Stimulated activated CD4-positive, alpha-beta T cell treated with anti-CD3 and anti-CD28 coated beads, Interleukin-4, amount 100 ng/mL, for 4 hours (primary cell): Measurements from ENCODE around the gene CERS6.
"Not testable (repeated sequence)": the region's sequence is repeated elsewhere in the genome, so short reads cannot be mapped to it uniquely, and the experiment has no call there.

Experiments used
- DNase-seq, 2 experiments: peaks; one replicate each; pipeline ENCODE4 v3.0.0-alpha.2; 2020

The CERS6 gene

DNA sequence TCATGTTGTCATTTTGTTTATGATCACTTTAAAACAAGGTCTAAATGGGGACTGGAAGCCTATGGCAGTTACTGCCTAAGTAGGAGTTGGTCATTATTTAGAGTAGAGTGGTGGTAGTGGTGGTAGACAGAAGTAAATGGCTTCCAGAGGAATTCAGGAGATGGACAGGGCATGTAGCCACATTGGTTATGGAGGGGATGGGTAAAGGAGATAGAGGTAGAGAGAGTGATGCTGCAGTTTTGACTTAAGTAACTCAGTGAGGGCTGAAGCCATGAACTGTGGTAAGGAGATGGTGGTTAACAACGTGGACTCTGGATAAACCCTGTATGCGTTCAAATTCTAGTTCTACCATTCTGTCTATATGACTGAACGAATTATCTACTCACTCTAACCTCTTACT is 284.7 kb downstream of the CERS6 start:
- no peak for DNase-seq

- DNase-seq, result no peak
Measured at GRCh38 chr2:168742258-168742932, 286.3 kb downstream of the CERS6 start.

GRCh38 chr2:168744844-168745243 is 288.8 kb downstream of the CERS6 start:
- DNase-seq, result no peak

GRCh38 chr2:168748461-168748860 is 292.4 kb downstream of the CERS6 start:
- no peak for DNase-seq

DNA sequence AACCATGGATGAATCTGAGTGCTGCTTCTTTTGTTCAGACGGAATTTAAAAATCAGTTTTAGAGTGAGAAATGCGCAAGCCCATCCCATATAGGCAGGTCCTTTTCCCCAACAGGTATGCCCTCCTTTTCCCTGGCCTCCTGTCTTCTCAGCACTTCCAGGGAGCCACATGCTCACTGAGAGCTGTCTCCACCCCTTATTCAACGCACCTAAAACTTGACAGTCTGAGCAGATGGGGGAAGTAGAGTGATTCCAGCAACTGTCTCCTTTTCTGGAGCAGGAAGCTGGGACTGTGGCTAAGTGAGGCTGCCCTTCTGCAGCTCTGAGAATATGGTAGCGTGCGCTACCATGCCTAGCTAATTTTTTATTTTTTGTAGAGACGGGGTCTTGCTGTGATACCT is 293.2 kb downstream of the CERS6 start:
- DNase-seq, result no peak

DNA sequence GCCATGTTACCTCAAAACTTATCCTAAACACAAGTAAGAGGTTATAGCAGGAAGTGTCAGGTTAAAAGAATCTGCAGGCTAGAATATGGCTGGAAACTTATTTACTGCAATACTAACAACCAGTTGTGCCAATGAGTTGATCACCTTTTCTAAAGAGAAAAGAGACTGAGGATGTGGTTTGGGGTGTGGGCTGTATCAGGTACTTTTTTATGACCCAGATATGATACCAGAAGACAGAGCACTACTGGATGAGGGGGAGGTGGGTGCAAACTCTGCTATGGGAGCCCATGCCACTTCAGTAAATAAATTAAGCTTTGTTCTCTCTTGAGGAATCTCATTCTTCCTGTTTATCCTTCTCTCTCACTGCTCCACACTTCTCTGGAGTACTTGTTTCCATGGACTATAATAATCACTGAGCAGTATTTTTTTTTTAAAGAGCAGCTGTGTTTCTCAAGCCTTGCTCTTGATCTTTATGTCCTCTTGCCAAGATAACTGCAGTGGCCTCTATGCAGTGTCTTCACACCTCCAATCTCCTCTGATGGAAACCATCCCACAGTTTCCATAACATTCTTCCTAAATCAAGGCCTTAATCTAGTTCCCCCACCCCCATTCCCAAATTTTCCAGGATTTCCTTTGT is 295.1 kb downstream of the CERS6 start:
- DNase-seq, result no peak

DNA sequence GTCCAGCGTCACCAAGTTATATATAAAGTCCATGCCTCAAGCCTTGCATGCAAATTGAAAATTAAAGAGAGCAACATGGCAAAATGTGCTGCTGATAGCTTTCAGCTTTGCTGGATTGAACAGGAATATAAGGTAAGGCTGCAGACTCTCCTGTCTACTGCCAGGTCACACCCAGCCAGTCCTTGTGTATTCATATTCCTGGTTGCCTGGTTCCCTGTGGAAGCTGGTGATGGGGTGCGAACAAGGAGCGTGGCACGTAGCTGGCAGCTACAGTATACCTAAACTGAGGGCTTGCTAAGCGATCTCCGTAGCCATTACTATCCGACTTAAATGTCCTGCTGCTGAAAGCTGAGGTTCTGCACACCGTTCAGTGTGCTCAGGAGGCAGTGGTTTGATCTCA is 296.3 kb downstream of the CERS6 start:
- DNase-seq, result no peak

- no peak for DNase-seq
Measured at GRCh38 chr2:168753765-168754329, 297.8 kb downstream of the CERS6 start.

DNA sequence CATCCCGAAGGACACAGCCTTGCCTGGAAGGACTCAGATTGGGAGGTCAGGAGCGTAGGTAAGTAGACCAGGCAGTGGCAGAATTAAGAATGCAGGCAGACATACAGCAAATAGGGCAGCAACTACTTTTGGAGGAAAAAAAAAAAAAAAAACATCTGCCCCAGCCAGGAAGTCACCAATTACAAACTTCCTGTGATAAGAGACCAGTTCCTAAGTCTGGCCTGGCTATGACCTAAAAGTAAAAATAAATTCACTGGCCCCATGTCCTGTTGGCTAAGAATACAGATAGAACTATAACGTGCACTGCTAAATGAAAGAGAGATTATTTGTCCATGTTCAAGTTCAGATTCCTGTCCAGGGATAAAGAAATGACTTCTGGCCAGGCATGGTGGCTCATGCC is 301.2 kb downstream of the CERS6 start:
- no peak for DNase-seq

DNA sequence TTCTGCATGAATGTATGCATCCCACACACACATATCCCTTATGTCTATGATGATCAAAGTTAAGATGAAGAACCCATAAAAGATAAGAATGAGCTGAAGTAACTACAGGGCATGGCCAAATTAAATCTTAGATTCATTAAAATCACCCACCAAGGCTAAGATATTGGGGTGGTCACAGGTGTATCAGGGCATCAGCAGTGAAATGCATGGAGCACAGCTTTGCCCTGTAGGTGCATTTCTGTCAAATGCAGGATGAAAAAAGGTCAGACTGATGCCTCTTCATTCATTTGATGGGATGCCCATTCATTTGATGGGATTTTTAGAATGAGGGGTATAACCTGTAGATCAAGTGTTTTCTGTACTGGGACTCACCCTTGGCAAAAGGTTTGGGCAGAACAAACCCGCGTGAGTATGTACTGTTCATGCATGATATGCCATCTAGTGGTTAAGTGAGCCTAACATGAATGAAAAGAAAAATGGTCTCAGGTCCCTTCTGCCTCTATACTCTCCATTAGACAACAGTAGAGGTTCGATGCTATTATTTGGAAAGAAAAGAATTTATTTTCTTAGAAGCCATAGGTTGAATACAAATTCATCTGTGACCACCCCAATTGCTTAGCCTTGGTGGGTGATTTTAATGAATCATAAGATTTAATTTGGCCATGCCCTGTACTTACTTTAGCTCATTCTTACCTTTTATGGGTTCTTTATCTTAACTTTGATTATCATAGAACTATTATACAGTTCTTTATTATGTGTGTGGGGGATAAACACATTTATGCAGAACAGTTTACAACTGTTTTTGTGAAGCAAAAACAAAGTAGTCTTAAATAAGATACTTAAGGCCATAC is 303.1 kb downstream of the CERS6 start:
- DNase-seq, result peak in 1 of 2 experiments; percentile 3

DNA sequence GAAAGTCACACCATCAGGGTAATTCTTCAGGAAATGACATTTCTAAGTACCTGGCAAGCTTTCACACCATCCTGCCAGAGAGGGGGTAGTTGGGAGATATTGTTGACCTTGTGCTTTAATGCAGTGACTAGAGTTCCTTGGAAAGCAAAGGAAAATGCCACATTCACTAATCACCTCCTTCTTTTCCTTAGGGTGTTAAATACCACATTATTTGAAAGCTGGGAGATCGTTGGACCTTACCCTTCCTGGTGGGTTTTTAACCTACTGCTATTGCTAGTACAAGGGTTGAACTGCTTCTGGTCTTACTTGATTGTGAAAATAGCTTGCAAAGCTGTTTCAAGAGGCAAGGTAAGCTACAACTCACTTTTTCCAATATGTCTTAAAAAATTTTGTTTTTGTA is 309.3 kb downstream of the CERS6 start:
- DNase-seq, result no peak

DNA sequence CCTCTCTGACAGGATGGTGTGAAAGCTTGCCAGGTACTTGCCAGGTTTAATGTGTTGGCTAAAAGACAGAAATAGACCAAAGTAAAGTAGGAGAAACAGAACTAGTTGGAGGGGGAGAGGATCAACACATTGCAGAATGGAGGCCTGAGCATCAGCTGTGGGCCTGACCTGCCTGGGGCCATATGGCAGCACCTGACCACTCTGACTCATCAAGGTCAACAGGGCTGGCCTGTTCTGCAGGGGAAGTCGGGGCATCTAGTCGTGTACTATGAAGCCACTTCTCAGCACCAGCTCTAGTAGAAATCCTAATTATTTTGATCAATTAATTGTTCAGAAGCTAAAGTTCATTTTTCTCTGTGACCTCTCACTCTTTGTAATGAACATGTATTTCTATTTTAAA is 310.5 kb downstream of the CERS6 start:
- no peak for DNase-seq

DNA sequence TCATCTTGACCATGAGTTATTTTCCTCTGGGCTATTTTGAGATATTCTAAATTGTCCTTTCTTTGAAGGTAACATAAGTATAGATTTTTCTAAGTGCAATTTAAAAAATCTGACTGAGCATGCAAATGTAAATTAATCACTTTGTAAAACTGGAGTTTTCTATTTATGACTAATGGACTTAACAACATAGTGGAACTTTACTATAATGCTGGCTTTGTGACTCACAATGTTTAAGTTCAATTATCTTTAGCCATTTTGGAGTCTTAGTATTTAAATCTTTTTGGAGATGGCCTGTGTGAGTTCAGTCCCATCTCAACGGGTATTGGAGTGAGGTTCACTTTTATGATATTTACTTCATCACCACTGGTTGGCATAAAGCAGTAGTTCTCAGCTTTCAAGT is 311.2 kb downstream of the CERS6 start:
- no peak for DNase-seq

- DNase-seq, result not testable (repeated sequence)
Measured at GRCh38 chr2:168768357-168768756, 312.3 kb downstream of the CERS6 start.

- no peak for DNase-seq
Measured at GRCh38 chr2:168770796-168771195, 314.7 kb downstream of the CERS6 start.

DNA sequence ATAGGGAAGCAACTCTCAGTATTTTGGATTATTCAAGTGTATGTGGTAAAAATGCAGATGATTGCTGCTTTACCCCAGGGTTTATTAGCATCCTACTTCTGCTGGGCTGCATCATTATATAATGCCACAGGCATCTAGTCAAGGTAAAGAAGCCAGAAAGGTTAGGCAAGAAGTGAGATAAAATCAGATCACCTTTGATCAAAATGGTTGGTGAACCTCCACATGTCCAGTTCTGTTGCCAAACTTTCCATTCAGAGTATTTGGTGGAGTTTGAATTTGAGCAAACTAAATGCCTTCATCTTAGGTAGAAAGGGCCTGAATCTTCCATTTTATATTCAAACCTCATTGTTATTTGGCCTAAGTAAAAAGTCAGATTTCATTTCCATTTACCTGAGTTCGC is 316.6 kb downstream of the CERS6 start:
- no peak for DNase-seq

DNA sequence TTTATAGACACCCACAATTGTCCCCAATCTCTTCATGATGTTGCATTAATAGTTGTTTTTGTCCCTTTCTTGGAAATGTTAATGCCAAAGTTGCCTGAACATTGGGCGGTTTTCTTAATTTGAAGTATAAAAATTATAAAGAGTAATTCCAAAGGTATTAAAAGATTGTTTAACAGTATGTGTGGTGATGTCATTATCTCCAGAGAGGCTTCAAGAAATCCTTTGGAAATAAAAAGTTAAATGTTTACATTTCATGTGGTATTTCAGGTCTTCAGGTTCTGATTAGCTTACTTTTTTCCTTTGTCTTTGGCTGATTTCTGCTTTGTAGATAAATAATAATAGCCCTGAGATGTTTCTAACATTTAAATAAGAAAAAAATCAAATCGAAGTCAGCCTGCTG is 317.1 kb downstream of the CERS6 start:
- DNase-seq, result no peak

DNA sequence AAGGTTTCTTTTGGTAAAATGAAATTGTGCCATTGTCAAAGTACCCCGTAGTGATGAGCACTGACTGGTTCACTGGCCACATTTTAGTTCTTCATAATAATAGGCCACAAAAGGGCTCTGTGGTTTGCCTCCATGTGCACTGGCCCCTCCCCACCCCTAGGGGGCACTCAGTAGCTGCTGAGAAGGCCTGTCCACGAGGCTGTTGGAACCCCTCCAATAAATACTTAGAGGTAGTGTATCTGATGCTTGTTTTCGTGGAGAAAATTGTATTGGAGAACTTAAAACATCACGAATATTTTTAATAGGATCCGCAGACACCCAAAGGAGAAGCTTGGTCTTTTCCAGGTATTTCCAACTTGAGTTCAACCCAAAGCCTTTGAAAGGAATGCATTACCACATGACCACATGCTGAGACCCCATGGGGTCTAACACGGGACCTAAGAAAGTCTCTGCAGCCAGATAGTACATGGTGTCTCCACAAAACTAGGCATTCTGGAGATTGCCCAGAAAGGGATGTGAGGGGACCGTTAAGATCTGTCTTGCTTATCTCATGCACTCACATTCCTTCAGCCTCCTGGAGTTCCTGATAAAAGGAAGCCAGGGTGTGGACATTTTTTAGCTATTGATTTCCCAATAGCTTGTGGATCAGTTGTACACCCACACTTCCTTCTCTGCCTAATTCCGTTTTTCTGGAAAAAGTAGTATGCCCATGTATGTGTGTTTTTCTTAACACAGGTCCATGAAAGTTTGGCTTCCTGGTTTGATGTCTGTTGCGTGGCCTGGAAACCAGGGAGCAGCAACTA is 317.8 kb downstream of the CERS6 start:
- no peak for DNase-seq

DNA sequence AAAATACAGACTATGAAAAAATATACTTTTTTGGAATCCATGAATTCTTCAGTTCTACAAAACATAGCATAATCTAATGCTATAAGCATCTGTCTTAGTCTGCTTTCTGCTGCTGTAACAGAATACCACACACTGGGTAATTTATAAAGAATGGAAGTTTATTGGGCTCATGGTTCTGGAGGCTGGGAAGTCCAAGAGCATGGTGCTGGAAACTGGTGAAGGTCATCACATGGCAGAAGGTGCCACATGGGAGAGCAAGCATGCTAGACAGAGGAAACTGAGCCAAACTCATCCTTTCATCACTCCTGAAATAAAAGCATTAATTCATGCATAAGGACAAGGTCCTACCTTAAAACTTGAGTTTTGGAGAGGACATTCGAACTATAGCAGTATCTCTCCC is 319.8 kb downstream of the CERS6 start:
- DNase-seq, result no peak

DNA sequence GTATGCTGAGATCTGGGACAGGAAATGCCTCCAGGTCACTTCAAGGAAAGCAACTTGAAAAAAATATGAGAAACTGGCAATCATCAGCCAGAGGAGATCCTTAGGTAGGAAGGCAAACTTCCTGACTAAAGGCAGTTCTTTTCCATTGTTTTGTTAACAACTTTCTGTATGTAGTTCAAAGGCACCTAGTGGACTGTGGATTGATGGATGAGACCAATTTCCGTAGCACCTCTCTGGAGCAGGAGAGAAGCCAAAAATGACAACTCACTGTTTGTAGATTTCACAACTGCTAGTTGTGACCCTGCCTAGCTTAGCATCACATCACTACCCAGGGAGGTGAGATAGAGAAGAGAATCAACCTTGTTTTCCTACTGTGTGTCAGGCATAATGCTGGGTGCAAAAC is 324.6 kb downstream of the CERS6 start:
- DNase-seq, result no peak

GRCh38 chr2:168781191-168781817 is 325.2 kb downstream of the CERS6 start:
- no peak for DNase-seq

- DNase-seq, result no peak
Measured at GRCh38 chr2:168782271-168782670, 326.2 kb downstream of the CERS6 start.
